Measurements from ENCODE around the gene MYOZ1. TPM values are rescaled to one million over a fixed set of nuclear protein-coding genes. Genes with fewer than 3 reads are reported as not detected.

The MYOZ1 gene
- total RNA-seq, 8 experiments from 2014 or later, result 0.11 to 0.64 (median 0.51) TPM; not detected in 3

DNA sequence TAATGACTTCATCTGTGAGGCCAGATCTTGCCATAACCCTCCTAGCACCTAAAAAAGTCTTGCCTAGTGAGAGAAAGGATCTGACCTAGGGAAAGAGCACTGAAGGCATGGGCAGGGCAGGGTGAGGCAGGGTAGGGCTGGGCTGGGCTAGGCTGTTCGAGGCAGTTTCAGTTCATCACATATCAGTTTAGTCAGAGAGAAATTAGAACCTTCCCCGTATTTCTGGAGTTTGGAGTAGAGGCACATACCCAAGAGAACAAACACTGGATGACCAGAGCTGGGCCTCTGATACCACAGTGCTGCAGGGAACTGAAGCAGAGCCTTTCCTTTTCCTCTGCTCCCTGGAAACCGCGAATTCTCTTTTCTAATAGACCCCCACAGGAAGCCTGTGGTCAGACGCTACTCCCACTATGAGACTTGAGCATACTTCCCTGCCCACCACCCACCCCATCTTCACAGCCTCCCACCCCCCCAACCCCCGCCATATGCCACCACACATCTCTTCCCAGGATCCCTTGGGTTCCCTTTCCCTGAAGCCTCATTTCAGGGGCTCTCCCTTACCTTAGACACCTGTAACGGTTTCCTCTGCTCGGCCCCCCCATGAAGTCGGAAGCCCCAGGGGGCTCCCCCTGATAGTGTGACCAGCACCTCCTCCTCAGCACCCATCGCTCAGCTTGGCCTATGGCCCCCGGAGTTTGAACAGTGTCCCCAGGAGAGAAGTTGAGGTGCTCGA lies 14.1 kb upstream of the MYOZ1 start:
- Histone ChIP-seq H3K4me1 (replicated peaks in 1 of 2) (peaks cover 18 to 20% of the 10 kb centered on the region in 2 donors), H3K27ac (no peak overlapping the region), H3K4me3 (no peak overlapping the region)
- no peak for ATAC-seq (replicated peaks in 6 of 8)
- WGBS, 10 experiments, result 60 to 100% (median 73%) methylated on average over 1 to 2 of the region's 12 CpGs; no CpG with 5 or more reads in 6 of the 10 experiments
- in situ Hi-C loops (cut with MboI; ENCODE audit: low pct_unique_long_range_greater_than_20kb in 2 of 9, low sequenced_read_pairs in 9 of 9, unreplicated experiment in 9 of 9), result no loop called here

DNA sequence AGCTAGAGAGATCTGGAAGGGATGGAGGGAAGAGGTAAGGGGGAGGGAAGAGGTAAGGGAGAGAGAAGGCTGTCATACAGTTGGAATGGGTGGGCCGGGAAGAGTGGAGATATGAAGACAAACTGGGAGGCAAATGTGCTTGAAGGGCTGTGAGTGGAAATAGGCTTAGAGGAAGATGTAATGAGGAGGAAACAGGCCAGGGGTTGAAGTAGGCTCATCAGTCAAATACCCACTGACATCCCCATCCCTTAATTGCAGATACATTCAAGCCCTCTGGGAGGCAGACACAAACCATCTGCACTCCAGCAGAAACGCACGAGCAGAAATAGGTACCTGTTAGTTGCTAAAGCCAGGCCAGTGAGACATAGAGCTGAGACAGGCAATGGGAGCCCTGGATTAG lies 12.4 kb upstream of the MYOZ1 start:
- 30 to 60% (median 33%) methylated on average over 1 to 2 of the region's 3 CpGs; no CpG with 5 or more reads in 7 of the 10 experiments for WGBS, 10 experiments
- peak in 6 of 8 experiments; percentile 24 to 55 (median 42) for ATAC-seq (replicated peaks in 6 of 8)
- in situ Hi-C loops (cut with MboI; ENCODE audit: low pct_unique_long_range_greater_than_20kb in 2 of 9, low sequenced_read_pairs in 9 of 9, unreplicated experiment in 9 of 9), result no loop called here
- H3K27ac ChIP-seq, result peak overlapping the region; percentile 18 to 61
- peaks cover 19 to 20% of the 10 kb centered on the region in 2 donors for H3K4me1 ChIP-seq (replicated peaks in 1 of 2)
- no peak overlapping the region for H3K4me3 ChIP-seq

DNA sequence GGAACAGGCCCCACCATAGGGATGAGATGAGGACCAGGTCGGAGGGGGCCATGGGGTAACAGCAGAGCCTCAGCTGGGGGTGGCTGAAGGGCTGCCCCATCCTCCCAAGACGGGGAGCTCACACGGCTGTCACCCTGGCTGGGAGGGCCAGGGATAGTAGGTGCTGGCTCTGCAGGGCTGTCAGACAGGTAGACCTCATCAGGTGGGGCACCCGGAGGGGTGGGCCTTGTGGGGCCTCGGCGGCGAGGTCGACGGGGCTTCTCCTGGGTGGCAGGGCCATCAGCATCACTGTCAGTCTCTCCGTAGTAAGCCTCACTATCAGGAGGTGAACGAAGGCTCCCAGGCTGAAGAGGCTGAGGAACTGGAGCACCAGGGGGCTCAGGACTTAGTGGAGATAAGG lies 11.9 kb upstream of the MYOZ1 start:
- no CpG with 5 or more reads among the region's 11 CpGs for WGBS, 10 experiments
- Histone ChIP-seq H3K27ac (peak overlapping the region; percentile 18 to 61), H3K4me1 (replicated peaks in 1 of 2) (peaks cover 24 to 25% of the 10 kb centered on the region in 2 donors), H3K4me3 (no peak overlapping the region)
- ATAC-seq (replicated peaks in 6 of 8), result no peak
- in situ Hi-C loops (cut with MboI; ENCODE audit: low pct_unique_long_range_greater_than_20kb in 2 of 9, low sequenced_read_pairs in 9 of 9, unreplicated experiment in 9 of 9), result no loop called here

DNA sequence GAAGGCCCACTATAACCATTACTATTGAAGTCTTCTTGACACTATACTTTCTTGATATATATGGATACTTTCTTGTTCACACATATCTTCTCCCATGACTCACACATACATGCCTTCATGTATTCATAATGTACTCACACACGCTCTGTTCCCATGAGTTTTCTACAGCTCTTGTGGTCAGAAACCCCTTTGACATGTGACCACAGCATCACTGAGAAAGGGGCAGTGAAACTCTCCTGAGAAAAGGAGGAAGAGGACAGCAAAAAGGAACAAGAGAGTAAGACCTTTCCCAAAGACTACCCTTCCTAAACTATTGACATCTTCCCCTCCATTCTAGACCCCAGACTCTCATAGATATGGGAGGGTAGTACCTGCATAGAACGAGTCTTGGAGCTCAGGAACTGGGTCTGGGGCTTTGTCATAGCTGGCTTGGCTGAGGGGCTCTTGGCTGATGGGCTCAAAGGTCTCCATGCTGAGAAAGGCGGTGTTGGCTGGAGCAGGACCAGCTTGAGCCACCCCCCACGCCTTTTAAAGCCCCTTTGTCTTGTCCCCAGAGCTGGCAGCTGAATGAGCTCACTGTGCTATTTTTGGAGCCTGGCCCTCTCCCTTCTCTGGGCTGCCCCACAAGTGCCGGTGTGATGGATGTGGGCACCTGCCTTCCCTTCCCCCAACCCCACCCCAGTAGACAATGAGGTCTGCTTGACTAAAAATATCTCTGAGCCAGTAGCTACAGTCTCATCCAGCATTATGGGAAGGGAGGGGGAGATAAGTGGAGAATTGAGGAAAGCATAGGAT lies 9.5 kb upstream of the MYOZ1 start:
- 20 to 100% (median 67%) methylated on average over 1 to 5 of the region's 5 CpGs; no CpG with 5 or more reads in 2 of the 10 experiments for WGBS, 10 experiments
- Histone ChIP-seq H3K27ac (peak overlapping the region in 1 of 2 donors; percentile 44), H3K4me1 (replicated peaks in 1 of 2) (peaks cover 28 to 37% of the 10 kb centered on the region in 2 donors), H3K4me3 (peak overlapping the region in 2 of 5 donors; percentile 24 to 26)
- in situ Hi-C loops (cut with MboI; ENCODE audit: low pct_unique_long_range_greater_than_20kb in 2 of 9, low sequenced_read_pairs in 9 of 9, unreplicated experiment in 9 of 9), result no loop called here
- peak in 5 of 8 experiments; percentile 78 to 82 (median 79) for ATAC-seq (replicated peaks in 6 of 8)

DNA sequence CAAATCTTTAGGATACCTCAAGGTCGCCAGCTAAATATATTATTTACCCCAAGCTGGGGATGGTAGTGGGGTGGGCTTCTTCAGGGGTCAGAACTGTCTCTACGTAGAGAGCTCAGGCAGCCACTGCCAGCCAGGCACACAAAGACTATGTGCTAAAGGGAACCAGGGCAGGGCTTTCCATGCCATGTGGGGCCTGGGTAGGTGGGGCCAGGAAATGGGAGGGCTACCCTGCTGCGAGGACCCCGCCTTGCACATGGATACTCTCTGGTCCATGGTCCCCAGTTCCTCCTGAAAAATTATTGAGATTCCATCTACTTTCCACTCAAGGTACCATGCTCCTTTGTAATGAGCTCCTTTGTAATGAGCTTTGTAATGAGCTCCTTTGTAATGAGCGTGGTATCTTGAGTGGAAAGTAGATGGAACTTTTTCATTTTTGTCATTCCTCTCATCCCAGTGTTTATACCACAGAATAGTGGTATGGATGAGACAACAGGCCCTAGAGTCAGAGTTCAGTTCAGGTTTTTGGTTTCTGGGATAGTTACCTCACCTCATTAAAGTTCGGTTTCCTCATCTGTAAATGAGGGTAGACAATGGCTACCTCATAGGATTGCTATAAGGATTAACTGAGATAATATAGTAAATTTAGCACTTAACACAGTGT lies 8.7 kb upstream of the MYOZ1 start:
- peak overlapping the region in 2 of 5 donors; percentile 24 to 26 for H3K4me3 ChIP-seq
- H3K4me1 ChIP-seq (replicated peaks in 1 of 2), result peaks cover 28 to 37% of the 10 kb centered on the region in 2 donors
- WGBS, 10 experiments, result 86 to 100% (median 100%) methylated on average over 1 to 4 of the region's 6 CpGs; no CpG with 5 or more reads in 1 of the 10 experiments
- no peak for ATAC-seq (replicated peaks in 6 of 8)
- in situ Hi-C loops (cut with MboI; ENCODE audit: low pct_unique_long_range_greater_than_20kb in 2 of 9, low sequenced_read_pairs in 9 of 9, unreplicated experiment in 9 of 9), result loop anchor here in 6 of 9 experiments (10.0 to 25.0 kb wide), 2 partner anchors 113 to 115 kb away; no protein-coding TSS in a partner anchor
- no peak overlapping the region for H3K27ac ChIP-seq

DNA sequence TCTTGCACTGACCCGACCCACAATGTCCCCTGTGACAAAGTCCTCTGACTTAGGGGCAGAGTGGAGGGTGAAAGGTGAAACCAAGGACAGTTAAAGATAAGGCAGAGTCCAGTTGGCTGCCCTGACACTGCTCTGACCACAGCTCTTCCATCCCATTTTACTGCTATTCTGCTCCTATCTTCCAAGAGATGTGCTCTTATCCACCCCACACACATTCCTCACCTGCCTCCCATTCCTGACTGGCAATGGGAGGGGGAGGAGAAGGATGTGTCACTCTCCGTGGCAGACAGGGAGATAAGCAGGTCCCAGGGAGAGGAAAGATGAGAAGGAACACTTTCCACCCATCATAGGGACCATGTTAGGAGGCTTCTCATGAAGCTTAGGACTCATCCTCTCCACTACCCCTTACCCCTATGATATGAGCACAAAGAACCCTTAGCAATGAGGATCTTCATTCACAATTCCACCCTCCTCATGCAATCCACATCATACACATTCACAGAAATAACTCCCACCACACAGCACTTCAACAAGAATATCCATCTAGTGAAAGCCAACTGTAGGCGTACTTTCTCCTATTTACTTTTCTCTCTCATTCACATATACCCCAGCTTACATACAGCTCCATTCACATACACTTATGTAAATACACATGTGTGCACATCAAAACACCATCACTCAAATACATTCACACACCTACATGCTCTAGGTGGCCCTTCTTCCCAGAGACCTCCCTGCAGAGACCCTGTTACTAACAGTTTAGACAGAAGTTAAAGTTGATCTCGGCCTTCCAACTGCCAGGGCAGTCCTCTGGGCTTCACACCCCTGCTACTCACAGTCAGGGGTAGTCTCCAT lies 7.9 kb upstream of the MYOZ1 start:
- H3K4me1 ChIP-seq (replicated peaks in 1 of 2), result peaks cover 28 to 37% of the 10 kb centered on the region in 2 donors
- no peak for ATAC-seq (replicated peaks in 6 of 8)
- H3K4me3 ChIP-seq, result no peak overlapping the region
- WGBS, 10 experiments, result 45 to 100% (median 85%) methylated on average over 1 to 4 of the region's 4 CpGs; no CpG with 5 or more reads in 4 of the 10 experiments
- no peak overlapping the region for H3K27ac ChIP-seq
- in situ Hi-C loops (cut with MboI; ENCODE audit: low pct_unique_long_range_greater_than_20kb in 2 of 9, low sequenced_read_pairs in 9 of 9, unreplicated experiment in 9 of 9), result loop anchor here in 6 of 9 experiments (10.0 to 25.0 kb wide), 2 partner anchors 112 to 114 kb away; no protein-coding TSS in a partner anchor

DNA sequence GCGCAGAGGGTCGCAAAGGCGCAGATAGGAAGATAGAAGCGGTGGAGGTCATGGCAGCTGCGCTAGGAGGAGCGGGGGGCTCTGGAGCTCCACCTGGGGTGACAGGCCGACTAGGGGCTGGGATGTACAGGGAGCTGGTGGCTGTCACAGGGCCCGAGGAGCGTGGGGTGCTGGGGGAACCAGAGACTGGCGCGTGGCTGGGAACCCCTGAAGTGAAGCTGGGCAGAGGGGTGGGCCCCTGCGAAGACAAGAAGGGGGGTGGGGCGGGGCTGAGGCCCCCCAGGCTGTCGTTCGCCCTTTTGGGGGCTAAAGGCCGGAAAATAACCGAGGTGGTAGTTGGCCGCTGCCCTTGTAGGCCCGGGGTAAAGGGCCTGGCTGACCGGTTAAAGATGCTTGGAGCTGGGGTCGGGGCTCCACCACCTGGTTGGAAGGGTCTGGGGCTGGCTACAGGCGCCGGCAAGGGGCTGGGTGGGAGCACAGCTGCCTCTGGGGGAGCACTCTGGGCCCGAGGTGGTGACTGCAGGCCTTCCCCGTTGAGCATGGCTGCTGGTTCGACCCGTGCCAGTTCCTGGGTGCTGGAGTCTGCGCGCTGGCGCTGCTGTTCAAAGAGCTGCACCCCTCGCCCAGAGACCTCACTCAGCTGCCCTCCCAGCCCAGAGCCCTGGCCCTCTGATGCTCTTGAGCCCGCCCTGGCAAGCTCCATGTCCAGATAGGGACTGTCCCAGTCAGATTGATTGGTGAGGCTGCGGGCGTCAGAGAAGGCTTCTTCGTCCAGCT lies 6.8 kb upstream of the MYOZ1 start:
- peaks cover 19 to 31% of the 10 kb centered on the region in 2 donors for H3K4me1 ChIP-seq (replicated peaks in 1 of 2)
- in situ Hi-C loops (cut with MboI; ENCODE audit: low pct_unique_long_range_greater_than_20kb in 2 of 9, low sequenced_read_pairs in 9 of 9, unreplicated experiment in 9 of 9), result loop anchor here in 6 of 9 experiments (10.0 to 25.0 kb wide), 2 partner anchors 111 to 113 kb away; no protein-coding TSS in a partner anchor

DNA sequence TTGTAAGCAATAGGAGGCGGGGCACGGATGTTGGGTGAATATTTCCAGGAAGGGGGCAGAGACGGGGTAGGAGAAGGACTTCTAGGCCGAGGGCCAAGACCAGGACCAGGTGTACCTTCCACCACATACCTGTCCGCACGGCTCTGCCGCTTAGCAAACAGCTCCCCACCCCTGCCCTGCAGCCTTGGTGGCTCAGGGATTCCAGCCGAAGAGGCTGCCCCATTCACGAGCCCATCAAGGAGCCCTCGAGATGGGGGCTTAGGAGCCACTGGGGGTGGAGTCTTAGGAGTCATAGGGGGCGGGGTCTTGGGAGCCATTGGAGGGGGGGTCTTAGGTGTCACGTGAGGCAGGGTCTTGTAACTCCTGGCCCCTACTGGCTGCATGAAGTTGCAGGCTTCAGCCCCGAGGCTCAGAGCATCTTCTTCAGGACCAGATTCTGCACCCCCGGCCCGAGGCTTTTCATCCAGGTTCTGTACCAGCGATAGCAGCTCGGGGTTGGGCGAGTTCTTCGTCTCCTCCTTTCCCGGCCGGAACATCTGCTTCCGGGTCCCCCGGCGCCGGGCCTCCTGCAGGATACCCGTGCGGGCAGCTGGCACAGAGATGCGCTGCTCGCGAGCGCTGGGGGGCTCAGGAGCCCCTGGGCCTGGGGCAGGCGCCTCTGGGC lies 6.1 kb upstream of the MYOZ1 start:
- peak; percentile 41 to 81 (median 58) for ATAC-seq (replicated peaks in 6 of 8)
- peak overlapping the region in 1 of 2 donors; percentile 40 for H3K27ac ChIP-seq
- WGBS, 10 experiments, result 0 to 20% (median 3%) methylated on average over 1 to 9 of the region's 32 CpGs; no CpG with 5 or more reads in 5 of the 10 experiments
- in situ Hi-C loops (cut with MboI; ENCODE audit: low pct_unique_long_range_greater_than_20kb in 2 of 9, low sequenced_read_pairs in 9 of 9, unreplicated experiment in 9 of 9), result loop anchor here in 6 of 9 experiments (10.0 to 25.0 kb wide), 2 partner anchors 110 to 113 kb away; no protein-coding TSS in a partner anchor
- peaks cover 19 to 30% of the 10 kb centered on the region in 2 donors for H3K4me1 ChIP-seq (replicated peaks in 1 of 2)
- peak overlapping the region; percentile 32 to 60 (median 42) for H3K4me3 ChIP-seq

More for the DNA sequence above, 6.8 kb upstream of the MYOZ1 start:
- Histone ChIP-seq H3K27ac (peak overlapping the region in 1 of 2 donors; percentile 40), H3K4me3 (peak overlapping the region; percentile 32 to 60 (median 42))
- 0 to 76% methylated on average over 2 to 10 of the region's 35 CpGs; no CpG with 5 or more reads in 8 of the 10 experiments for WGBS, 10 experiments
- peak; percentile 15 to 45 (median 34) for ATAC-seq (replicated peaks in 6 of 8)

DNA sequence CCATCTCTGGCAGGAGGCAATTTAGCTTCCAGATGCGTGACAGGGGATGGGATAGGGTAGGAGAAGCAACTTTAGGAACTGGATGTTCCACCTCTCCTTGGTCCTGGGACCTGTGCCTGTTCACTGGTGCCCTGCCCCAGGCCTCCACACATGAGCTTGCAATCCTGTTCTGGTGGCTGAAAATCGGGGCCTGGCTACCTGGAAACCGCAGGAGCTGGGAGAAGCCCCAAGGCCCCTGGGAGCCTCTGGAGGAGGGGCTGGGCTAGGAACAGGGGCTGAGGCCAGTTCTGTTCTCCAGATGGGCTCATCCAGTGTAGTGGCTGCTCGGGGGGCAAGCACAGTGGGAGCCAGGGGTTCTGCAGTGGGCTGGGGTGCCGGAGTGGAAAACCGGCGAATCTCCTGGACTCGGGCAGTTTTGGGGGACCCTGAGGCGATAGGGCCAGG lies 5.3 kb upstream of the MYOZ1 start:
- 71 to 100% (median 100%) methylated on average over 1 to 3 of the region's 9 CpGs; no CpG with 5 or more reads in 7 of the 10 experiments for WGBS, 10 experiments
- Histone ChIP-seq H3K4me3 (no peak overlapping the region), H3K4me1 (replicated peaks in 1 of 2) (peaks cover 19 to 29% of the 10 kb centered on the region in 2 donors), H3K27ac (no peak overlapping the region)
- ATAC-seq (replicated peaks in 6 of 8), result no peak
- in situ Hi-C loops (cut with MboI; ENCODE audit: low pct_unique_long_range_greater_than_20kb in 2 of 9, low sequenced_read_pairs in 9 of 9, unreplicated experiment in 9 of 9), result loop anchor here in 6 of 9 experiments (10.0 to 25.0 kb wide), 2 partner anchors 109 to 112 kb away; no protein-coding TSS in a partner anchor

DNA sequence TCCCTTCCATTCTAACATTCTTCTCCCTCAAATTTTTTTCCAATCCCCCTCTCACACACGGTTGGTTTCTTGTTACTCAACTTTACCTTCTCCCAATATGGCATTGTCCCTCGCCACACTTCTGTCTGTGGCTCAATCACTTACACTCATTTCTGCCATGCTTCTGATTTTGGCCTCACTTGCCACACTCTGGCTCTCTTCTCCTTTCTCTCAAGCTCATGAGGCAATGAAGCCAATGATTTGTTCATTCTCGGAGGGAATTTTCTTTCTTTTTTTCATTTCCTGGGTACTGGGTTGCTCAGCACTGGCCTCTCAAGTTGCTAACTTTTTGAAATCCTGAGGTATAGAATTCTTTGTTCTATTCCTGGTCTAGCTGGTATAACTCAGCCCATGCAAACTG lies 4.0 kb upstream of the MYOZ1 start:
- 14 to 87% (median 78%) methylated on average over 1 to 3 of the region's 3 CpGs; no CpG with 5 or more reads in 1 of the 10 experiments for WGBS, 10 experiments
- in situ Hi-C loops (cut with MboI; ENCODE audit: low pct_unique_long_range_greater_than_20kb in 2 of 9, low sequenced_read_pairs in 9 of 9, unreplicated experiment in 9 of 9), result loop anchor here in 6 of 9 experiments (10.0 to 25.0 kb wide), 2 partner anchors 108 to 110 kb away; no protein-coding TSS in a partner anchor
- Histone ChIP-seq H3K4me1 (replicated peaks in 1 of 2) (peaks cover 10 to 17% of the 10 kb centered on the region in 2 donors), H3K27ac (no peak overlapping the region), H3K4me3 (no peak overlapping the region)
- ATAC-seq (replicated peaks in 6 of 8), result no peak

Measured in motor neuron (in vitro differentiated cells).